ENCODE results near the gene DCST1.
"Not testable (repeated sequence)": the region's sequence is repeated elsewhere in the genome, so short reads cannot be mapped to it uniquely, and the experiment has no call there.

The DCST1 gene

GRCh38 chr1:155033524-155033923 is at the start of gene DCST1, which contains the start of gene DCST2:
TSS of gene DCST1 (plus strand) at chr1:155033824. CDS start at chr1:155034037, 213 bp downstream.
TSS of gene DCST2 (minus strand) at chr1:155033781. CDS start at chr1:155033701, 80 bp downstream.
- DNase-seq (ENCODE audit: extremely low read depth in 1 of 2, low read depth in 1 of 2) = no peak

GRCh38 chr1:154986736-154987135 is 46.9 kb upstream of the DCST1 start:
- not testable (repeated sequence) for DNase-seq (ENCODE audit: extremely low read depth in 1 of 2, low read depth in 1 of 2)

GRCh38 chr1:154987326-154987725 is 46.3 kb upstream of the DCST1 start:
- no peak for DNase-seq (ENCODE audit: extremely low read depth in 1 of 2, low read depth in 1 of 2)

GRCh38 chr1:154988058-154988954 is 45.3 kb upstream of the DCST1 start:
- DNase-seq (ENCODE audit: extremely low read depth in 1 of 2, low read depth in 1 of 2) = no peak

- DNase-seq (ENCODE audit: extremely low read depth in 1 of 2, low read depth in 1 of 2) = no peak
Measured at GRCh38 chr1:154989195-154989860, 44.3 kb upstream of the DCST1 start.

- DNase-seq (ENCODE audit: extremely low read depth in 1 of 2, low read depth in 1 of 2) = no peak
Measured at GRCh38 chr1:154990276-154990675, 43.3 kb upstream of the DCST1 start.

GRCh38 chr1:154992721-154993571 is 40.7 kb upstream of the DCST1 start:
- DNase-seq (ENCODE audit: extremely low read depth in 1 of 2, low read depth in 1 of 2) = no peak

- DNase-seq (ENCODE audit: extremely low read depth in 1 of 2, low read depth in 1 of 2) = no peak
Measured at GRCh38 chr1:154993572-154994268, 39.9 kb upstream of the DCST1 start, which contains the start of gene LENEP. TSS of gene LENEP (plus strand) at chr1:154993586. CDS start at chr1:154993608, 22 bp downstream.

- no peak for DNase-seq (ENCODE audit: extremely low read depth in 1 of 2, low read depth in 1 of 2)
Measured at GRCh38 chr1:154994269-154994587, 39.4 kb upstream of the DCST1 start.

GRCh38 chr1:154994591-154994990 is 39.0 kb upstream of the DCST1 start:
- no peak for DNase-seq (ENCODE audit: extremely low read depth in 1 of 2, low read depth in 1 of 2)

- DNase-seq (ENCODE audit: extremely low read depth in 1 of 2, low read depth in 1 of 2) = not testable (repeated sequence)
Measured at GRCh38 chr1:154995301-154995983, 38.2 kb upstream of the DCST1 start.

- no peak for DNase-seq (ENCODE audit: extremely low read depth in 1 of 2, low read depth in 1 of 2)
Measured at GRCh38 chr1:154996966-154997701, 36.5 kb upstream of the DCST1 start.

GRCh38 chr1:154998201-154998780 is 35.3 kb upstream of the DCST1 start:
- no peak for DNase-seq (ENCODE audit: extremely low read depth in 1 of 2, low read depth in 1 of 2)

- DNase-seq (ENCODE audit: extremely low read depth in 1 of 2, low read depth in 1 of 2) = peak; percentile 60 to 75
Measured at GRCh38 chr1:154998818-154999570, 34.6 kb upstream of the DCST1 start.

GRCh38 chr1:154999571-155000410 is 33.8 kb upstream of the DCST1 start:
- DNase-seq (ENCODE audit: extremely low read depth in 1 of 2, low read depth in 1 of 2) = peak in 1 of 2 donors; percentile 66

GRCh38 chr1:155000411-155000725 is 33.3 kb upstream of the DCST1 start:
- DNase-seq (ENCODE audit: extremely low read depth in 1 of 2, low read depth in 1 of 2) = no peak

GRCh38 chr1:155000726-155001424 is 32.7 kb upstream of the DCST1 start:
- peak; percentile 73 to 86 for DNase-seq (ENCODE audit: extremely low read depth in 1 of 2, low read depth in 1 of 2)
